Adipose tissue (tissue), 3 donors: ENCODE results near the gene TOM1. TPM values are rescaled to one million over a fixed set of nuclear protein-coding genes. Genes with fewer than 3 reads are reported as not detected.

Experiments
- polyA plus RNA-seq, 3 donors: library from polyadenylated mRNA; stranded (reverse); fragments of 200-250 nt; gene quantifications; one replicate each; pipeline ENCODE4 v1.2.3, GENCODE V29; 2013
- donor health status: healthy with polysubstance abuse.
- donor health status: Bipolar disorder and iron deficiency.
- donor health status: healthy.

The TOM1 gene
- polyA plus RNA-seq, 3 donors = 22.7 to 66.6 (median 40.2) TPM

Other genes starting within 250 kb of the TOM1 start
- gene ISX, start 233.7 kb upstream of the TOM1 start, polyA plus RNA-seq = under 1 TPM in 1 of 3 donors, not detected in 2; 0.12 TPM
- gene HMGXB4, start 42.4 kb upstream of the TOM1 start, polyA plus RNA-seq = 10 to 100 TPM in 2 of 3 donors, 1 to 10 TPM in 1; 4.6 to 10.7 (median 10.1) TPM
- 100 to 1,000 TPM in 1 of 3 donors, 10 to 100 TPM in 1, 1 to 10 TPM in 1; 9.0 to 358 (median 86.9) TPM for gene HMOX1, start 81.2 kb downstream of the TOM1 start, polyA plus RNA-seq
- 10 to 100 TPM in 2 of 3 donors, 1 to 10 TPM in 1; 8.7 to 12.1 (median 11.2) TPM for gene MCM5, start 100.2 kb downstream of the TOM1 start, polyA plus RNA-seq
- gene RASD2, start 240.9 kb downstream of the TOM1 start, polyA plus RNA-seq = 1 to 10 TPM in 1 of 3 donors, under 1 TPM in 2; 0.26 to 1.1 (median 0.34) TPM